Ovary (tissue), 3 donors: ENCODE measurements around the gene SMAD2.

Source experiments
- CTCF ChIP-seq, 3 donors: fragments of 450-650 bp in 2 of 3; fragments of 200-600 bp in 1 of 3; IDR thresholded peaks; one replicate each; pipeline versions ENCODE4 v1.5.1 to v1.8.0; 2016 to 2022; ENCODE audit warnings: antibody characterized with exemption in 3 of 3, mild to moderate bottlenecking in 1 of 3
- POLR2A ChIP-seq: fragments of 450-650 bp; IDR thresholded peaks from one replicate; pipeline ENCODE4 v1.6.1; 2017; ENCODE audit warnings: antibody characterized with exemption, mild to moderate bottlenecking, moderate library complexity
- donor health status: DM: no; HTN: no; CAD: no.

GRCh38 chr18:47911877-47912276 is 18.6 kb downstream of the SMAD2 start:
- no peak for TF ChIP-seq POLR2A
- no peak for TF ChIP-seq CTCF (IDR thresholded peaks at IDR 0.05)
